Measurements from ENCODE around the gene EHD4. TPM values are rescaled to one million over a fixed set of nuclear protein-coding genes. Genes with fewer than 3 reads are reported as not detected.

The EHD4 gene
- total and polyA plus RNA-seq, 2 donors (not counting 3 experiments of a cell fraction or from before 2014, with no cell fraction given): 96.7 to 128 TPM

GRCh38 chr15:41999290-42000285 lies 27.2 kb upstream of the EHD4 start:
- no peaks in the 10 kb centered on the region for H3K36me3 ChIP-seq (ENCODE audit: control insufficient read depth in 2 of 2, extremely low read depth in 1 of 2, insufficient read depth in 2 of 2, low read length in 2 of 2)
- H3K9me1 ChIP-seq (replicated peaks; ENCODE audit: control insufficient read depth, extremely low read depth, insufficient read depth, low read length): no peaks in the 10 kb centered on the region
- TF ChIP-seq MYC (IDR thresholded peaks at IDR 0.05; ENCODE audit: low read depth, low read length) (no peak), POLR2A (IDR thresholded peaks at IDR 0.05; ENCODE audit: low read depth, low read length) (no peak), POLR2AphosphoS5 (IDR thresholded peaks at IDR 0.05; ENCODE audit: insufficient read depth, low read depth, low read length) (no peak), MAX (IDR thresholded peaks at IDR 0.05; ENCODE audit: insufficient read depth, insufficient read length) (no peak), JUN (IDR thresholded peaks at IDR 0.05; ENCODE audit: borderline replicate concordance, insufficient read depth, insufficient read length, low read depth) (no peak), FOS (IDR thresholded peaks at IDR 0.05; ENCODE audit: borderline replicate concordance, insufficient read depth, low read length) (no peak)
- peaks cover 3 to 9% of the 10 kb centered on the region in 2 experiments for H3K27me3 ChIP-seq (ENCODE audit: control insufficient read depth in 2 of 2, insufficient read depth in 2 of 2, low read length in 2 of 2)
- BruUV-seq (replicated peaks): no TSS peak
- H2AFZ ChIP-seq (ENCODE audit: low read depth, low read length): no peak overlapping the region
- POLR2A ChIA-PET: no interaction called here
- intact Hi-C loops (cut with micrococcal nuclease): no loop called here
- no peaks in the 10 kb centered on the region for H3K4me1 ChIP-seq (ENCODE audit: control insufficient read depth, extremely low read depth, insufficient read depth, low read length)
- H3K4me2 ChIP-seq (ENCODE audit: insufficient read depth, low read length): no peak overlapping the region
- H3K9ac ChIP-seq (replicated peaks; ENCODE audit: extremely low read depth, insufficient read depth, low read length): no peak overlapping the region
- no peak for FAIRE-seq
- no peaks in the 10 kb centered on the region for H3K79me2 ChIP-seq (ENCODE audit: control insufficient read depth, insufficient read depth, low read length)
- H3K4me3 ChIP-seq (replicated peaks in 1 of 3; ENCODE audit: insufficient read depth in 1 of 3, low read depth in 1 of 3, low read length in 3 of 3): no peak overlapping the region
- CTCF ChIA-PET: no interaction called here
- no peaks in the 10 kb centered on the region for H3K9me3 ChIP-seq (replicated peaks; ENCODE audit: control insufficient read depth, insufficient read depth, low read length)
- H3K27ac ChIP-seq (ENCODE audit: insufficient read depth, low read depth, low read length): no peak overlapping the region
- dilution Hi-C loops (cut with MboI; ENCODE audit: extremely low pct_ligation_motif_present, low sequenced_read_pairs): no loop called here
- no peak for DNase-seq (ENCODE audit: low read depth, low spot score)
- H4K20me1 ChIP-seq (replicated peaks; ENCODE audit: control insufficient read depth, extremely low read depth, insufficient read depth, low read length): no peaks in the 10 kb centered on the region

- intact Hi-C loops (cut with micrococcal nuclease): no loop called here
- no peaks in the 10 kb centered on the region for H3K36me3 ChIP-seq (ENCODE audit: control insufficient read depth in 2 of 2, extremely low read depth in 1 of 2, insufficient read depth in 2 of 2, low read length in 2 of 2)
- H3K9me1 ChIP-seq (replicated peaks; ENCODE audit: control insufficient read depth, extremely low read depth, insufficient read depth, low read length): no peaks in the 10 kb centered on the region
- no peak overlapping the region for H2AFZ ChIP-seq (ENCODE audit: low read depth, low read length)
- no peaks in the 10 kb centered on the region for H3K9me3 ChIP-seq (replicated peaks; ENCODE audit: control insufficient read depth, insufficient read depth, low read length)
- H3K4me2 ChIP-seq (ENCODE audit: insufficient read depth, low read length): no peak overlapping the region
- peaks cover 0 to 5% of the 10 kb centered on the region in 2 experiments for H3K27me3 ChIP-seq (ENCODE audit: control insufficient read depth in 2 of 2, insufficient read depth in 2 of 2, low read length in 2 of 2)
- POLR2A ChIA-PET: no interaction called here
- no peak overlapping the region for H3K4me3 ChIP-seq (replicated peaks in 1 of 3; ENCODE audit: insufficient read depth in 1 of 3, low read depth in 1 of 3, low read length in 3 of 3)
- DNase-seq (ENCODE audit: low read depth, low spot score) (no peak), FAIRE-seq (no peak)
- no peak overlapping the region for H3K27ac ChIP-seq (ENCODE audit: insufficient read depth, low read depth, low read length)
- H3K79me2 ChIP-seq (ENCODE audit: control insufficient read depth, insufficient read depth, low read length): no peaks in the 10 kb centered on the region
- CTCF ChIA-PET: interaction anchor here (1.7 to 11.0 kb wide), 2 partner anchors 56 to 86 kb away, joined by 6 to 116 read pairs; no protein-coding TSS in a partner anchor
- TF ChIP-seq JUN (IDR thresholded peaks at IDR 0.05; ENCODE audit: borderline replicate concordance, insufficient read depth, insufficient read length, low read depth) (no peak), FOS (IDR thresholded peaks at IDR 0.05; ENCODE audit: borderline replicate concordance, insufficient read depth, low read length) (no peak), POLR2A (IDR thresholded peaks at IDR 0.05; ENCODE audit: low read depth, low read length) (no peak), CTCF (IDR thresholded peaks at IDR 0.05; ENCODE audit: extremely low read depth in 1 of 2, insufficient read depth in 1 of 2, low read depth in 1 of 2, low read length in 2 of 2) (no peak), GATA2 (IDR thresholded peaks at IDR 0.05; ENCODE audit: insufficient read depth, insufficient read length, low read depth, low read length) (no peak), POLR2AphosphoS5 (IDR thresholded peaks at IDR 0.05; ENCODE audit: insufficient read depth, low read depth, low read length) (no peak), MYC (IDR thresholded peaks at IDR 0.05; ENCODE audit: low read depth, low read length) (no peak), EZH2 (IDR thresholded peaks at IDR 0.05; ENCODE audit: borderline replicate concordance, low read depth, low read length, severe bottlenecking) (no peak), MAX (IDR thresholded peaks at IDR 0.05; ENCODE audit: insufficient read depth, insufficient read length) (no peak)
- H3K4me1 ChIP-seq (ENCODE audit: control insufficient read depth, extremely low read depth, insufficient read depth, low read length): peaks cover 5% of the 10 kb centered on the region
- BruUV-seq (replicated peaks): no TSS peak
- no peak overlapping the region for H3K9ac ChIP-seq (replicated peaks; ENCODE audit: extremely low read depth, insufficient read depth, low read length)
- no peaks in the 10 kb centered on the region for H4K20me1 ChIP-seq (replicated peaks; ENCODE audit: control insufficient read depth, extremely low read depth, insufficient read depth, low read length)
- dilution Hi-C loops (cut with MboI; ENCODE audit: extremely low pct_ligation_motif_present, low sequenced_read_pairs): no loop called here
Observed at GRCh38 chr15:41997845-41998244, 25.5 kb upstream of the EHD4 start.
